ENCODE measurements around the gene HOXD9. TPM values are rescaled to one million over a fixed set of nuclear protein-coding genes. Genes with fewer than 3 reads are reported as not detected.

The HOXD9 gene
- polyA plus RNA-seq, 1 donor from 2014 or later = not detected

GRCh38 chr2:176137906-176138305 is 15.4 kb downstream of the HOXD9 start:
- no peak overlapping the region for H3K4me2 ChIP-seq (ENCODE audit: low read length)
- peaks cover 4% of the 10 kb centered on the region for H3K9me3 ChIP-seq (ENCODE audit: low read length)
- no peaks in the 10 kb centered on the region for H4K20me1 ChIP-seq (ENCODE audit: insufficient read depth)
- no peak overlapping the region for H3K4me3 ChIP-seq (ENCODE audit: low read length)
- no peak for TF ChIP-seq REST (IDR thresholded peaks at IDR 0.05; ENCODE audit: borderline replicate concordance)
- no peak for TF ChIP-seq EZH2 (IDR thresholded peaks at IDR 0.05; ENCODE audit: borderline replicate concordance, insufficient read depth, low read length, poor library complexity, severe bottlenecking)
- no peak for TF ChIP-seq POLR2AphosphoS5 (IDR thresholded peaks at IDR 0.05)
- no peak for TF ChIP-seq MXI1 (conservative IDR thresholded peaks at IDR 0.05; ENCODE audit: poor library complexity, severe bottlenecking)
- TF ChIP-seq SMC3 (conservative IDR thresholded peaks at IDR 0.05; ENCODE audit: poor library complexity) = no peak
- no peak for TF ChIP-seq EP300 (conservative IDR thresholded peaks at IDR 0.05; ENCODE audit: poor library complexity, severe bottlenecking)
- TF ChIP-seq TAF1 (IDR thresholded peaks at IDR 0.05; ENCODE audit: low read depth) = no peak
- TF ChIP-seq RAD21 (conservative IDR thresholded peaks at IDR 0.05) = no peak
- TF ChIP-seq CTCF (IDR thresholded peaks at IDR 0.05; ENCODE audit: poor library complexity, severe bottlenecking) = no peak
- H3K27ac ChIP-seq (ENCODE audit: low read length) = no peak overlapping the region
- no peaks in the 10 kb centered on the region for H3K79me2 ChIP-seq (replicated peaks; ENCODE audit: insufficient read depth, low read length)
- peaks cover 100% of the 10 kb centered on the region for H3K27me3 ChIP-seq (ENCODE audit: insufficient read depth, low read depth, low read length)
- no peaks in the 10 kb centered on the region for H3K9me2 ChIP-seq (ENCODE audit: insufficient read depth, low read length)
- H3K36me3 ChIP-seq (ENCODE audit: insufficient read depth, low read length) = no peaks in the 10 kb centered on the region
- H2AFZ ChIP-seq (ENCODE audit: low read depth, low read length) = no peak overlapping the region
- H3F3A ChIP-seq (ENCODE audit: insufficient read depth, low read length, poor library complexity, severe bottlenecking) = no peaks in the 10 kb centered on the region
- no peak overlapping the region for H3K9ac ChIP-seq (ENCODE audit: low read length)

- no peaks in the 10 kb centered on the region for H3K79me2 ChIP-seq (replicated peaks; ENCODE audit: insufficient read depth, low read length)
- no peaks in the 10 kb centered on the region for H3F3A ChIP-seq (ENCODE audit: insufficient read depth, low read length, poor library complexity, severe bottlenecking)
- H4K20me1 ChIP-seq (ENCODE audit: insufficient read depth) = no peaks in the 10 kb centered on the region
- H3K36me3 ChIP-seq (ENCODE audit: insufficient read depth, low read length) = no peaks in the 10 kb centered on the region
- TF ChIP-seq EP300 (conservative IDR thresholded peaks at IDR 0.05; ENCODE audit: poor library complexity, severe bottlenecking) = no peak
- H3K4me3 ChIP-seq (ENCODE audit: low read length) = no peak overlapping the region
- no peak overlapping the region for H3K4me2 ChIP-seq (ENCODE audit: low read length)
- no peaks in the 10 kb centered on the region for H3K9me2 ChIP-seq (ENCODE audit: insufficient read depth, low read length)
- H3K9ac ChIP-seq (ENCODE audit: low read length) = no peak overlapping the region
- no peak overlapping the region for H2AFZ ChIP-seq (ENCODE audit: low read depth, low read length)
- peaks cover 4% of the 10 kb centered on the region for H3K9me3 ChIP-seq (ENCODE audit: low read length)
- peaks cover 100% of the 10 kb centered on the region for H3K27me3 ChIP-seq (ENCODE audit: insufficient read depth, low read depth, low read length)
- H3K27ac ChIP-seq (ENCODE audit: low read length) = no peak overlapping the region
Measured at GRCh38 chr2:176138526-176138922, 16.0 kb downstream of the HOXD9 start.

Measured in neural cell (in vitro differentiated cells).